ENCODE measurements around the gene TMCC1.

Gene TMCC1

GRCh38 chr3:129777806-129778205, 115.7 kb downstream of the TMCC1 start:
- no peak for DNase-seq (ENCODE audit: low read depth)
- no peak overlapping the region for H3K4me3 ChIP-seq (ENCODE audit: low read length)
- TF ChIP-seq CTCF (IDR thresholded peaks at IDR 0.05; ENCODE audit: insufficient read depth, low read depth, low read length, missing control alignments) = no peak

- no peak overlapping the region for H3K4me3 ChIP-seq (ENCODE audit: low read length)
- no peak for DNase-seq (ENCODE audit: low read depth)
- no peak for TF ChIP-seq CTCF (IDR thresholded peaks at IDR 0.05; ENCODE audit: insufficient read depth, low read depth, low read length, missing control alignments)
These were observed 117.6 kb downstream of the TMCC1 start for GRCh38 chr3:129775870-129776269.

- no peak for TF ChIP-seq CTCF (IDR thresholded peaks at IDR 0.05; ENCODE audit: insufficient read depth, low read depth, low read length, missing control alignments)
- no peak for DNase-seq (ENCODE audit: low read depth)
- no peak overlapping the region for H3K4me3 ChIP-seq (ENCODE audit: low read length)
These were observed 119.5 kb downstream of the TMCC1 start for GRCh38 chr3:129773691-129774663.

- H3K4me3 ChIP-seq (ENCODE audit: low read length) = no peak overlapping the region
- no peak for DNase-seq (ENCODE audit: low read depth)
- no peak for TF ChIP-seq CTCF (IDR thresholded peaks at IDR 0.05; ENCODE audit: insufficient read depth, low read depth, low read length, missing control alignments)
These were observed 122.9 kb downstream of the TMCC1 start for GRCh38 chr3:129770604-129771003.

GRCh38 chr3:129769616-129770015, 123.9 kb downstream of the TMCC1 start:
- no peak for DNase-seq (ENCODE audit: low read depth)
- no peak for TF ChIP-seq CTCF (IDR thresholded peaks at IDR 0.05; ENCODE audit: insufficient read depth, low read depth, low read length, missing control alignments)
- no peak overlapping the region for H3K4me3 ChIP-seq (ENCODE audit: low read length)

- no peak overlapping the region for H3K4me3 ChIP-seq (ENCODE audit: low read length)
- TF ChIP-seq CTCF (IDR thresholded peaks at IDR 0.05; ENCODE audit: insufficient read depth, low read depth, low read length, missing control alignments) = no peak
- no peak for DNase-seq (ENCODE audit: low read depth)
These were observed 124.8 kb downstream of the TMCC1 start for GRCh38 chr3:129768728-129769127.

GRCh38 chr3:129766135-129766534, 127.4 kb downstream of the TMCC1 start:
- no peak for DNase-seq (ENCODE audit: low read depth)
- no peak for TF ChIP-seq CTCF (IDR thresholded peaks at IDR 0.05; ENCODE audit: insufficient read depth, low read depth, low read length, missing control alignments)

More at GRCh38 chr3:129766135-129766534, 127.4 kb downstream of the TMCC1 start:
- H3K4me3 ChIP-seq (ENCODE audit: low read length) = no peak overlapping the region
